Measurements from ENCODE around the gene COMMD1.
A peak's percentile ranks its signal among the peaks of the same experiment; 100 is the strongest.

Gene COMMD1

DNA sequence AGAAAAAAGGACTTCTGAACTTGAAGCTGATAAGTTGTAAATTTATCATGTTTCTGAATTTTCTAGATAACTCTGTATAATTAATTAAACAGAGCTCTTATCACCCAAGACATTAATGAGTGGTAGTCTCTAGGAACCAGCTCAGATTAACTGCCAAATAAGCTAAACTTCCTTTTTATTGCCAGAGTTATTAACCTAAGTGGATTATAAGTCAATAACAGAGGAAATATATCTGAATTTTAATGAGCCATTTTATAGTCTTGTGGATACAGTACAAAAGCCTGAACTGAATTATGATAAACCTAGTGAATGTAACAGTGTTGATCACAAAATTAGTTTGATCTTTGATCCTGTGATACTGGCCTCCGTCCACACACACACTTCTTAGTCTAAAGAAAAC, 111.5 kb downstream of the COMMD1 start:
- Histone ChIP-seq H3K4me3 (ENCODE audit: low read length) (no peak overlapping the region), H3K79me2 (ENCODE audit: control insufficient read depth, low read length) (no peaks in the 10 kb centered on the region), H3K27me3 (ENCODE audit: control insufficient read depth, low read length) (no peaks in the 10 kb centered on the region), H3K36me3 (ENCODE audit: control insufficient read depth, low read length) (no peaks in the 10 kb centered on the region), H3K27ac (ENCODE audit: low read depth, low read length) (no peak overlapping the region), H3K4me2 (ENCODE audit: low read length) (no peak overlapping the region), H3K4me1 (ENCODE audit: control insufficient read depth, low read length) (no peaks in the 10 kb centered on the region), H3F3A (ENCODE audit: control insufficient read depth, insufficient read depth) (no peaks in the 10 kb centered on the region), H3K9me3 (ENCODE audit: control insufficient read depth, insufficient read depth, low read length) (no peaks in the 10 kb centered on the region), H3K9me2 (replicated peaks; ENCODE audit: control insufficient read depth, low read length) (no peaks in the 10 kb centered on the region), H4K20me1 (ENCODE audit: control insufficient read depth, insufficient read depth, low read depth, low read length) (no peaks in the 10 kb centered on the region)
- TF ChIP-seq EZH2phosphoT487 (IDR thresholded peaks at IDR 0.05; ENCODE audit: borderline replicate concordance, low read length) (no peak), CTCF (IDR thresholded peaks at IDR 0.05; ENCODE audit: low read depth, low read length, poor library complexity, severe bottlenecking) (no peak)

- H3K9me3 ChIP-seq (ENCODE audit: control insufficient read depth, insufficient read depth, low read length) = no peaks in the 10 kb centered on the region
- H3F3A ChIP-seq (ENCODE audit: control insufficient read depth, insufficient read depth) = peaks cover 10% of the 10 kb centered on the region
- H3K4me3 ChIP-seq (ENCODE audit: low read length) = no peak overlapping the region
- H3K4me1 ChIP-seq (ENCODE audit: control insufficient read depth, low read length) = peaks cover 34% of the 10 kb centered on the region
- H3K4me2 ChIP-seq (ENCODE audit: low read length) = no peak overlapping the region
- no peaks in the 10 kb centered on the region for H3K27me3 ChIP-seq (ENCODE audit: control insufficient read depth, low read length)
- H3K27ac ChIP-seq (ENCODE audit: low read depth, low read length) = no peak overlapping the region
- no peaks in the 10 kb centered on the region for H3K9me2 ChIP-seq (replicated peaks; ENCODE audit: control insufficient read depth, low read length)
- TF ChIP-seq CTCF (IDR thresholded peaks at IDR 0.05; ENCODE audit: low read depth, low read length, poor library complexity, severe bottlenecking) (no peak), EZH2phosphoT487 (IDR thresholded peaks at IDR 0.05; ENCODE audit: borderline replicate concordance, low read length) (no peak)
- no peaks in the 10 kb centered on the region for H3K36me3 ChIP-seq (ENCODE audit: control insufficient read depth, low read length)
- no peaks in the 10 kb centered on the region for H3K79me2 ChIP-seq (ENCODE audit: control insufficient read depth, low read length)
- no peaks in the 10 kb centered on the region for H4K20me1 ChIP-seq (ENCODE audit: control insufficient read depth, insufficient read depth, low read depth, low read length)
Observed at GRCh38 chr2:62029910-62030309, 124.4 kb downstream of the COMMD1 start.

DNA sequence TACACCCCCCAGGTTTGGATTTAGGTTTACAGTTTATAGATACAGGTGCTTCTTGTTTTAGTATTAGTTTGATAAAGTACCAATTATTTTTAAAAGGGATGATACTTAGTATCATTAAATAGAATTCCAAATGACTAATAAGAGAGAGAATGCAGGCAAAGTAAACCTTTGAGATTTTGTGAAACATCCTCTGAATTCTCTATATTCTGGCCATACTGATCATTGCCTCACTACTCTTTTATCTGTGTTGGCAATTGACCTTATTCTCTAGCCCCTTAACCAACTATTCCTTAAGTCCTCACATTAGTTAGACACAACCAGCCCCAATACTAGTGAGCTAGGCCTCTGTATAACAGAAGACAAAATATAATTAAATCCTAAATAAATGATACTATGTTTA, 125.4 kb downstream of the COMMD1 start:
- no peaks in the 10 kb centered on the region for H3K9me3 ChIP-seq (ENCODE audit: control insufficient read depth, insufficient read depth, low read length)
- H3K27ac ChIP-seq (ENCODE audit: low read depth, low read length) = no peak overlapping the region
- no peaks in the 10 kb centered on the region for H3K36me3 ChIP-seq (ENCODE audit: control insufficient read depth, low read length)
- no peaks in the 10 kb centered on the region for H3K9me2 ChIP-seq (replicated peaks; ENCODE audit: control insufficient read depth, low read length)
- no peaks in the 10 kb centered on the region for H4K20me1 ChIP-seq (ENCODE audit: control insufficient read depth, insufficient read depth, low read depth, low read length)
- H3F3A ChIP-seq (ENCODE audit: control insufficient read depth, insufficient read depth) = peaks cover 10% of the 10 kb centered on the region
- H3K4me3 ChIP-seq (ENCODE audit: low read length) = no peak overlapping the region
- TF ChIP-seq EZH2phosphoT487 (IDR thresholded peaks at IDR 0.05; ENCODE audit: borderline replicate concordance, low read length) = no peak
- no peak for TF ChIP-seq CTCF (IDR thresholded peaks at IDR 0.05; ENCODE audit: low read depth, low read length, poor library complexity, severe bottlenecking)
- H3K79me2 ChIP-seq (ENCODE audit: control insufficient read depth, low read length) = no peaks in the 10 kb centered on the region
- H3K27me3 ChIP-seq (ENCODE audit: control insufficient read depth, low read length) = no peaks in the 10 kb centered on the region
- no peak overlapping the region for H3K4me2 ChIP-seq (ENCODE audit: low read length)
- H3K4me1 ChIP-seq (ENCODE audit: control insufficient read depth, low read length) = peaks cover 34% of the 10 kb centered on the region

DNA sequence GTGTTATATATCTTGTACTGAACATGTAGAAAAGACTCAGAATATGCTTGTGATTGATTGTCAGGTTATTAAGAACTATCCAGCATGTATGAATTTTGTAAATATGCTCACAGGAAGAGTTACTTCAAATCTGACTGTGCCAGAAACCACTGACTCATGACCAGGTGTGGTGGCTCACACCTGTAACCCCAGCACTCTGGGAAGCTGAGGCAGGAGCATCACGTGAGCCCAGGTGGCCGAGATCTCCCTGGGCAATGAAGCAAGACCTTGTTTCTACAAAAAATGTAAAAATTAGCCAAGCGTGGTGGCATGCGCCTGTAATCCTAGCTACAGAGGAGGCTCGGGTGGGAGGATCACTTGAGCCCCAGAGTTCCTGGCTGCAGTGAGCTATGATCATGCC, 126.6 kb downstream of the COMMD1 start:
- peaks cover 34% of the 10 kb centered on the region for H3K4me1 ChIP-seq (ENCODE audit: control insufficient read depth, low read length)
- H3K4me2 ChIP-seq (ENCODE audit: low read length) = peak overlapping the region; percentile 39
- no peaks in the 10 kb centered on the region for H4K20me1 ChIP-seq (ENCODE audit: control insufficient read depth, insufficient read depth, low read depth, low read length)
- H3K27me3 ChIP-seq (ENCODE audit: control insufficient read depth, low read length) = no peaks in the 10 kb centered on the region
- no peaks in the 10 kb centered on the region for H3K36me3 ChIP-seq (ENCODE audit: control insufficient read depth, low read length)
- H3K9me2 ChIP-seq (replicated peaks; ENCODE audit: control insufficient read depth, low read length) = no peaks in the 10 kb centered on the region
- peak overlapping the region; percentile 17 for H3K27ac ChIP-seq (ENCODE audit: low read depth, low read length)
- no peaks in the 10 kb centered on the region for H3K9me3 ChIP-seq (ENCODE audit: control insufficient read depth, insufficient read depth, low read length)
- no peak overlapping the region for H3K4me3 ChIP-seq (ENCODE audit: low read length)
- TF ChIP-seq CTCF (IDR thresholded peaks at IDR 0.05; ENCODE audit: low read depth, low read length, poor library complexity, severe bottlenecking) = no peak
- peaks cover 10% of the 10 kb centered on the region for H3F3A ChIP-seq (ENCODE audit: control insufficient read depth, insufficient read depth)
- no peaks in the 10 kb centered on the region for H3K79me2 ChIP-seq (ENCODE audit: control insufficient read depth, low read length)

All from DOHH2 (cell line).